ENCODE measurements around the gene ANGEL1.
A peak's percentile ranks its signal among the peaks of the same experiment; 100 is the strongest.

The ANGEL1 gene

DNA sequence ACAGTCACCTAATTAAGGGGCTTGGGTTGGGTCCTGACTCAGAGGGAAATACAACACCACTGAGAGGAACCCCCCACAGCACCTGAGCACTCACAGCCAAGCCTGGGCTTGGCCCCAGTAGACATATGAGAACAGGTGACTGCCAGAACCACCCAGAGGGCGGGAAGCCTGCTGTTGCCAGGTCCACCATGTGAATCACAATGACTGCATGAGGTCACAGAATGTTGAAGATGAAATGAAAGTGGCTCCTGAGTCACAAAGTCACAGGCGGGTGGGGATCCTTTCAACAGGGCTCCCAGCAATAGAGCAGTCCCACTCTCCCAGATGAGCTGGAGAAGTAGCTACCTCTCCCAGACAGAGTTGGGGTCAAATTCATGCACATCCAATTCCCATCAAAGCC lies 13.4 kb upstream of the ANGEL1 start, which contains the start of gene LRRC74A:
Gene LRRC74A, plus strand, starts transcription at position 287 of the 400 bp plus-strand sequence. CDS start 290 bp downstream, outside the sequence.
- Histone ChIP-seq H3K27ac (no peak within 1 kb of the TSS), H3K36me3 (ENCODE audit: control insufficient read depth, insufficient read depth, low read length) (no peaks in the 10 kb centered on the region), H3K27me3 (ENCODE audit: control insufficient read depth, insufficient read depth, low read length) (no peaks in the 10 kb centered on the region), H3K9me3 (ENCODE audit: control insufficient read depth, low read length) (no peaks in the 10 kb centered on the region), H3K4me3 (ENCODE audit: low read depth, low read length) (no peak within 1 kb of the TSS), H3K4me2 (ENCODE audit: low read length) (no peak within 1 kb of the TSS), H3K9ac (no peak within 1 kb of the TSS), H3K79me2 (no peaks in the 10 kb centered on the region), H2AFZ (no peak within 1 kb of the TSS), H3K4me1 (no peaks in the 10 kb centered on the region)
- TF ChIP-seq, protein P1, sequence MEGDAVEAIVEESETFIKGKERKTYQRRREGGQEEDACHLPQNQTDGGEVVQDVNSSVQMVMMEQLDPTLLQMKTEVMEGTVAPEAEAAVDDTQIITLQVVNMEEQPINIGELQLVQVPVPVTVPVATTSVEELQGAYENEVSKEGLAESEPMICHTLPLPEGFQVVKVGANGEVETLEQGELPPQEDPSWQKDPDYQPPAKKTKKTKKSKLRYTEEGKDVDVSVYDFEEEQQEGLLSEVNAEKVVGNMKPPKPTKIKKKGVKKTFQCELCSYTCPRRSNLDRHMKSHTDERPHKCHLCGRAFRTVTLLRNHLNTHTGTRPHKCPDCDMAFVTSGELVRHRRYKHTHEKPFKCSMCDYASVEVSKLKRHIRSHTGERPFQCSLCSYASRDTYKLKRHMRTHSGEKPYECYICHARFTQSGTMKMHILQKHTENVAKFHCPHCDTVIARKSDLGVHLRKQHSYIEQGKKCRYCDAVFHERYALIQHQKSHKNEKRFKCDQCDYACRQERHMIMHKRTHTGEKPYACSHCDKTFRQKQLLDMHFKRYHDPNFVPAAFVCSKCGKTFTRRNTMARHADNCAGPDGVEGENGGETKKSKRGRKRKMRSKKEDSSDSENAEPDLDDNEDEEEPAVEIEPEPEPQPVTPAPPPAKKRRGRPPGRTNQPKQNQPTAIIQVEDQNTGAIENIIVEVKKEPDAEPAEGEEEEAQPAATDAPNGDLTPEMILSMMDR (IDR thresholded peaks at IDR 0.05) = no peak

DNA sequence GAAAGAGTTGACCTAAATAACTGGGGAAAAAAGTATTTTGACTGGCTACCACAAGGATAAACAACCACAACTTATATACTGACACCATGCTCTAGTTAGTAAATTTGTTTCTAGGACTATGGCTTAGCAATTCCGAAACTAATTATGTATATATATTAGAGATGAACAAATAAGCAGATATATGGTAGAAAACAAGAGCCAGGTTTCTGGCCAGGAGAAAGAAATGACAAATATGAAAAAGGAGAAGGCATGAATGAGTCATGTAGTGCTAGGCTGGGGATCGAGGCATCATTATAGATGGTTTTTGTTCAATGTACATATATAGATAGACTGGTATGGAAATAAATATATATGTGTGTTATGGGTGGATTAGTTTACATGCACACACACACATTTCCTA lies 8.0 kb upstream of the ANGEL1 start:
- Histone ChIP-seq H3K79me2 (no peaks in the 10 kb centered on the region), H3K4me2 (ENCODE audit: low read length) (no peak overlapping the region)

GRCh38 chr14:76814726-76815645 lies 2.3 kb upstream of the ANGEL1 start:
- no peaks in the 10 kb centered on the region for H3K79me2 ChIP-seq
- no peaks in the 10 kb centered on the region for H3K27me3 ChIP-seq (ENCODE audit: control insufficient read depth, insufficient read depth, low read length)
- H2AFZ ChIP-seq = peak overlapping the region; percentile 45
- no peak overlapping the region for H3K27ac ChIP-seq
- TF ChIP-seq, protein P1 (IDR thresholded peaks at IDR 0.05) = no peak
- no peak overlapping the region for H3K4me2 ChIP-seq (ENCODE audit: low read length)
- no peaks in the 10 kb centered on the region for H3K9me3 ChIP-seq (ENCODE audit: control insufficient read depth, low read length)
- no peak overlapping the region for H3K4me3 ChIP-seq (ENCODE audit: low read depth, low read length)
- H3K4me1 ChIP-seq = peaks cover 7% of the 10 kb centered on the region
- H3K9ac ChIP-seq = no peak overlapping the region
- H3K36me3 ChIP-seq (ENCODE audit: control insufficient read depth, insufficient read depth, low read length) = no peaks in the 10 kb centered on the region

More for the DNA sequence above, 8.0 kb upstream of the ANGEL1 start:
- no peaks in the 10 kb centered on the region for H3K9me3 ChIP-seq (ENCODE audit: control insufficient read depth, low read length)
- no peaks in the 10 kb centered on the region for H3K4me1 ChIP-seq
- H3K4me3 ChIP-seq (ENCODE audit: low read depth, low read length) = no peak overlapping the region
- TF ChIP-seq, protein P1 (IDR thresholded peaks at IDR 0.05) = no peak
- no peaks in the 10 kb centered on the region for H3K27me3 ChIP-seq (ENCODE audit: control insufficient read depth, insufficient read depth, low read length)
- H3K9ac ChIP-seq = no peak overlapping the region
- H3K36me3 ChIP-seq (ENCODE audit: control insufficient read depth, insufficient read depth, low read length) = no peaks in the 10 kb centered on the region
- H3K27ac ChIP-seq = no peak overlapping the region
- H2AFZ ChIP-seq = no peak overlapping the region

DNA sequence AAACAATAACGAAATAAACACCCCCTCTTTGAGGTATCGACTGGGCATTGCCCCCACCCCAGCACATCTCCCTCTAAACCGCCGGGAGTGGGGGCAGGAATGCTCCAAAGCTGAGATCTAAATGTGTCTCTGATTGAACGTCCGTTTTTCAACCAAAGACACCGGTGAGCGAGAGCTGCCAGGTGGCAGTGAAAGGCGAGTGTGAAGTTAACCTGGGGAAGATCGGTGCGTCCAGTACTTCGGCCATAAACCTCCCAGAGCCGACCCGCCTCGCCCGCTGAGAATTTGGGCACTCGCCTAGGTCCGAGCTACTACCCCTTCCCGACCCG lies 625 bp downstream of the ANGEL1 start:
- no peaks in the 10 kb centered on the region for H3K27me3 ChIP-seq (ENCODE audit: control insufficient read depth, insufficient read depth, low read length)
- TF ChIP-seq, protein P1 (IDR thresholded peaks at IDR 0.05) = no peak
- peak overlapping the region; percentile 86 for H3K4me3 ChIP-seq (ENCODE audit: low read depth, low read length)
- peaks cover 7% of the 10 kb centered on the region for H3K4me1 ChIP-seq
- peaks cover 14% of the 10 kb centered on the region for H3K79me2 ChIP-seq
- peak overlapping the region; percentile 99 for H2AFZ ChIP-seq
- peak overlapping the region; percentile 82 for H3K27ac ChIP-seq
- H3K4me2 ChIP-seq (ENCODE audit: low read length) = peak overlapping the region; percentile 94
- peak overlapping the region; percentile 49 for H3K9ac ChIP-seq
- no peaks in the 10 kb centered on the region for H3K36me3 ChIP-seq (ENCODE audit: control insufficient read depth, insufficient read depth, low read length)
- no peaks in the 10 kb centered on the region for H3K9me3 ChIP-seq (ENCODE audit: control insufficient read depth, low read length)

All from parathyroid adenoma (tissue), 2 donors.